HCT116 (cell line): ENCODE measurements around the gene FAM131B. TPM values are rescaled to one million over a fixed set of nuclear protein-coding genes. Genes with fewer than 3 reads are reported as not detected.

Experiments used
- ATAC-seq: fragments of 200-7000 bp; cut with Tn5 transposase; 2 replicates; pipeline ENCODE4 v1.9.1; 2020; ENCODE audit warnings: mild to moderate bottlenecking, moderate library complexity
- BruUV-seq: library from RNA; stranded (reverse); fragments of 400-500 nt; replicated peaks from 2 replicates; lab custom pipeline; 2021; lab: Mats Ljungman, UMichigan
- CTCF ChIA-PET: fragments of 300-600 bp; sonication (Branson Sonifier 250); formaldehyde crosslinking; loops from one replicate; lab custom pipeline; 2021; ENCODE audit warnings: antibody characterized with exemption; lab: Charles Lee
- POLR2A ChIA-PET: fragments of 300-600, 350-600 bp; sonication (Branson Sonifier 250); formaldehyde crosslinking; loops from one replicate; lab custom pipeline; 2021; ENCODE audit warnings: antibody characterized with exemption; lab: Charles Lee
- RAD21 ChIA-PET, 2 experiments: fragments of 300-600 bp; sonication (Branson Sonifier 250); formaldehyde crosslinking; loops; one replicate each; lab custom pipeline; 2023; ENCODE audit warnings: low total read pairs in 2 of 2; ENCODE audit not compliant: uncharacterized antibody in 2 of 2, unreplicated experiment in 2 of 2, low non-redundant PET in 1 of 2; lab: Charles Lee
- DNase-seq: peaks from one replicate; pipeline ENCODE4 v3.0.0-alpha.2; 2010; ENCODE audit warnings: low read depth, low spot score
- H2AFZ ChIP-seq: fragments of 200-600 bp; shearing (Covaris generic), sonication (generic); 2 replicates; pipeline ENCODE4 v1.6.1; 2017; ENCODE audit warnings: low read depth, mixed run types, mixed read lengths, antibody characterized with exemption, low read length; ENCODE audit not compliant: poor library complexity, severe bottlenecking
- H3K27ac ChIP-seq: 2 replicates; pipeline ENCODE4 v1.5.1; 2012; ENCODE audit warnings: low read depth, low read length
- H3K27me3 ChIP-seq: fragments of 200-600 bp; sonication (generic); 2 replicates; pipeline ENCODE4 v1.6.1; 2016; ENCODE audit warnings: mixed run types, low read length, mixed read lengths; ENCODE audit not compliant: insufficient read depth
- H3K36me3 ChIP-seq, 2 experiments: fragments of 200-500 bp in 1 of 2; fragments of 200-600 bp in 1 of 2; sonication (Bioruptor generic) in 1 of 2; sonication (generic) in 1 of 2; 2 replicates each; pipeline versions ENCODE4 v1.5.1 to v1.6.1; 2014 to 2016; ENCODE audit warnings: low read length in 2 of 2, inconsistent platforms in 1 of 2, mixed read lengths in 1 of 2, mixed run types in 1 of 2; ENCODE audit not compliant: insufficient read depth in 2 of 2, control insufficient read depth in 1 of 2
- H3K4me1 ChIP-seq, 2 experiments: fragments of 200-600 bp in 1 of 2; sonication (generic) in 1 of 2; 2 replicates each; pipeline versions ENCODE4 v1.5.1 to v1.6.1; 2012 to 2017; ENCODE audit warnings: low read length in 2 of 2, inconsistent platforms in 1 of 2, mild to moderate bottlenecking in 1 of 2, mixed read lengths in 1 of 2, mixed run types in 1 of 2, moderate library complexity in 1 of 2; ENCODE audit not compliant: insufficient read depth in 2 of 2, control insufficient read depth in 1 of 2
- H3K4me2 ChIP-seq: fragments of 200-600 bp; sonication (generic); 2 replicates; pipeline ENCODE4 v1.6.1; 2017; ENCODE audit warnings: mixed run types, low read length, mixed read lengths
- H3K4me3 ChIP-seq, 2 experiments: fragments of 200-600 bp in 1 of 2; sonication (generic) in 1 of 2; replicated peaks in 1 of 2; 2 replicates each; pipeline ENCODE4 v1.5.1; 2011 to 2016; ENCODE audit warnings: low read length in 2 of 2, control low read depth in 1 of 2, low read depth in 1 of 2, mild to moderate bottlenecking in 1 of 2, mixed read lengths in 1 of 2, mixed run types in 1 of 2
- H3K79me2 ChIP-seq: fragments of 200-600 bp; sonication (generic); 2 replicates; pipeline ENCODE4 v1.6.1; 2017; ENCODE audit warnings: mild to moderate bottlenecking, mixed run types, low read length, moderate library complexity, mixed read lengths; ENCODE audit not compliant: insufficient read depth
- H3K9ac ChIP-seq: fragments of 200-600 bp; sonication (generic); 2 replicates; pipeline ENCODE4 v1.6.1; 2016; ENCODE audit warnings: low read length, mixed read lengths
- H3K9me2 ChIP-seq: fragments of 200-600 bp; sonication (generic), shearing (Covaris generic); 2 replicates; pipeline ENCODE4 v1.6.1; 2017; ENCODE audit warnings: mixed run types, mild to moderate bottlenecking, moderate library complexity; ENCODE audit not compliant: insufficient read depth
- H3K9me3 ChIP-seq, 2 experiments: fragments of 200-500 bp in 1 of 2; fragments of 200-600 bp in 1 of 2; sonication (Bioruptor generic) in 1 of 2; sonication (generic) in 1 of 2; 2 replicates each; pipeline ENCODE4 v1.6.1; 2014 to 2017; ENCODE audit warnings: low read length in 2 of 2, mixed read lengths in 2 of 2, inconsistent platforms in 1 of 2, low read depth in 1 of 2, mild to moderate bottlenecking in 1 of 2, mixed run types in 1 of 2, moderate library complexity in 1 of 2; ENCODE audit not compliant: control insufficient read depth in 1 of 2, insufficient read depth in 1 of 2
- H4K20me1 ChIP-seq: fragments of 200-600 bp; sonication (generic), shearing (Covaris generic); 2 replicates; pipeline ENCODE4 v1.6.1; 2017; ENCODE audit warnings: mixed run types, mild to moderate bottlenecking, moderate library complexity; ENCODE audit not compliant: insufficient read depth
- ATF3 ChIP-seq: IDR thresholded peaks from 2 replicates; pipeline ENCODE4 v1.6.1; 2012
- CBX3 ChIP-seq: IDR thresholded peaks from 2 replicates; pipeline ENCODE4 v1.6.1; 2012; ENCODE audit warnings: low read depth
- CEBPB ChIP-seq: IDR thresholded peaks from 2 replicates; pipeline ENCODE4 v1.6.1; 2012; ENCODE audit warnings: low read depth
- CTCF ChIP-seq, 3 experiments: fragments of 200-600 bp in 1 of 3; sonication (generic) in 1 of 3; IDR thresholded peaks in 2 of 3; conservative IDR thresholded peaks in 1 of 3; 2 replicates each; pipeline ENCODE4 v1.5.1; 2012 to 2017; ENCODE audit warnings: low read depth in 2 of 3, low read length in 2 of 3, antibody characterized with exemption in 1 of 3, borderline replicate concordance in 1 of 3, control low read depth in 1 of 3, mild to moderate bottlenecking in 1 of 3, mixed read lengths in 1 of 3, mixed run types in 1 of 3, moderate library complexity in 1 of 3; ENCODE audit not compliant: insufficient read depth in 1 of 3
- EGR1 ChIP-seq: IDR thresholded peaks from 2 replicates; pipeline ENCODE4 v1.6.1; 2012; ENCODE audit warnings: low read depth
- ELF1 ChIP-seq: IDR thresholded peaks from 2 replicates; pipeline ENCODE4 v1.6.1; 2012; ENCODE audit warnings: low read depth, borderline replicate concordance
- EZH2phosphoT487 ChIP-seq: fragments of 200-600 bp; IDR thresholded peaks from 2 replicates; pipeline ENCODE4 v1.6.1; 2018; ENCODE audit warnings: antibody characterized with exemption, borderline replicate concordance
- FOSL1 ChIP-seq: IDR thresholded peaks from 2 replicates; pipeline ENCODE4 v1.6.1; 2012; ENCODE audit warnings: low read depth
- JUND ChIP-seq: IDR thresholded peaks from 2 replicates; pipeline ENCODE4 v1.6.1; 2012
- REST ChIP-seq: IDR thresholded peaks from 2 replicates; pipeline ENCODE4 v1.6.1; 2012; ENCODE audit warnings: low read depth
- SIN3A ChIP-seq: IDR thresholded peaks from 2 replicates; pipeline ENCODE4 v1.6.1; 2012; ENCODE audit warnings: low read depth
- YY1 ChIP-seq: IDR thresholded peaks from 2 replicates; pipeline ENCODE4 v1.6.1; 2011; ENCODE audit warnings: low read length, low read depth, moderate library complexity, mild to moderate bottlenecking; ENCODE audit not compliant: insufficient replicate concordance; ENCODE audit errors: extremely low read depth
- ZBTB33 ChIP-seq: IDR thresholded peaks from 2 replicates; pipeline ENCODE4 v1.6.1; 2011; ENCODE audit warnings: mild to moderate bottlenecking, low read length, moderate library complexity; ENCODE audit not compliant: insufficient replicate concordance; ENCODE audit errors: extremely low read depth
- ZFX ChIP-seq: fragments of 450-650 bp; IDR thresholded peaks from 2 replicates; pipeline ENCODE4 v1.6.1; 2017
- intact Hi-C: fragments of 100-400 bp; cut with micrococcal nuclease; formaldehyde crosslinking; loops from 2 replicates; pipeline ENCODE4 v1.10.0; 2022
- total RNA-seq: library from RNA; stranded (reverse); gene quantifications from one replicate; pipeline ENCODE4 v1.2.1, GENCODE V29; 2021; ENCODE audit not compliant: unreplicated experiment

The FAM131B gene
- total RNA-seq, 1 experiment from 2014 or later: 0.20 TPM

- no peaks in the 10 kb centered on the region for H3K27me3 ChIP-seq
- H4K20me1 ChIP-seq: no peaks in the 10 kb centered on the region
- H3K4me3 ChIP-seq: no peak overlapping the region
- CTCF ChIA-PET: interaction anchor here (1.0 kb wide), 1 partner anchor 26 kb away, joined by 3 read pairs; no protein-coding TSS in a partner anchor
- no peaks in the 10 kb centered on the region for H3K9me2 ChIP-seq
- TF ChIP-seq EZH2phosphoT487 (no peak), CBX3 (no peak), YY1 (no peak), SIN3A (no peak), JUND (no peak), FOSL1 (no peak), REST (no peak), ZBTB33 (no peak), EGR1 (no peak), ZFX (no peak), CEBPB (no peak), ATF3 (no peak), CTCF (IDR thresholded peaks at IDR 0.05 in 2 of 3, conservative IDR thresholded peaks at IDR 0.05 in 1 of 3; ENCODE audit: borderline replicate concordance in 1 of 3, insufficient read depth in 1 of 3, low read depth in 2 of 3, low read length in 2 of 3) (no peak), ELF1 (no peak)
- TF ChIP-seq, all 23 proteins: peak for 0
- ATAC-seq: no peak
- H3K79me2 ChIP-seq: no peaks in the 10 kb centered on the region
- intact Hi-C loops: no loop called here
- H3K4me2 ChIP-seq: no peak overlapping the region
- H2AFZ ChIP-seq: no peak overlapping the region
- POLR2A ChIA-PET: no interaction called here
- RAD21 ChIA-PET: no interaction called here
- H3K36me3 ChIP-seq: no peaks in the 10 kb centered on the region
- H3K4me1 ChIP-seq: no peaks in the 10 kb centered on the region
- no peak for DNase-seq
- H3K27ac ChIP-seq: no peak overlapping the region
- BruUV-seq: no TSS peak
- H3K9me3 ChIP-seq: no peaks in the 10 kb centered on the region
- H3K9ac ChIP-seq: no peak overlapping the region
These were observed 37.3 kb downstream of the FAM131B start for GRCh38 chr7:143325240-143325639.
